ENCODE measurements around the gene ANK2. TPM values are rescaled to one million over a fixed set of nuclear protein-coding genes. Genes with fewer than 3 reads are reported as not detected.

Gene ANK2
- total RNA-seq, 2 experiments from 2014 or later: 1.7 to 3.2 TPM

GRCh38 chr4:113260688-113261087 is 211.2 kb downstream of the ANK2 start:
- Mint-ChIP-seq H3K9me3 (no peaks in the 10 kb centered on the region), H3K36me3 (ENCODE audit: low read depth) (no peaks in the 10 kb centered on the region), H3K27ac (no peak overlapping the region), H3K27me3 (peaks cover 2% of the 10 kb centered on the region), H3K4me1 (ENCODE audit: low read depth) (no peaks in the 10 kb centered on the region), H3K4me3 (no peak overlapping the region)
- ChIA-PET POLR2A (no interaction called here), CTCF (no interaction called here)
- ATAC-seq (no peak), DNase-seq (no peak)
- no peak for TF ChIP-seq CTCF (IDR thresholded peaks at IDR 0.05)
- intact Hi-C loops (cut with micrococcal nuclease): no loop called here

GRCh38 chr4:113263274-113263673 is 213.8 kb downstream of the ANK2 start:
- intact Hi-C loops (cut with micrococcal nuclease): no loop called here

GRCh38 chr4:113270520-113271319 is 221.3 kb downstream of the ANK2 start:
- ATAC-seq: no peak
- no peak for DNase-seq
- intact Hi-C loops (cut with micrococcal nuclease): no loop called here
- ChIA-PET POLR2A (no interaction called here), CTCF (no interaction called here)
- Mint-ChIP-seq H3K9me3 (no peaks in the 10 kb centered on the region), H3K36me3 (ENCODE audit: low read depth) (no peaks in the 10 kb centered on the region), H3K4me1 (ENCODE audit: low read depth) (no peaks in the 10 kb centered on the region), H3K27ac (no peak overlapping the region), H3K27me3 (peaks cover 6% of the 10 kb centered on the region), H3K4me3 (no peak overlapping the region)
- no peak for TF ChIP-seq CTCF (IDR thresholded peaks at IDR 0.05)

More at GRCh38 chr4:113263274-113263673, 213.8 kb downstream of the ANK2 start:
- ATAC-seq (no peak), DNase-seq (no peak)
- Mint-ChIP-seq H3K27ac (no peak overlapping the region), H3K4me3 (no peak overlapping the region), H3K36me3 (ENCODE audit: low read depth) (no peaks in the 10 kb centered on the region), H3K9me3 (no peaks in the 10 kb centered on the region), H3K27me3 (peaks cover 2% of the 10 kb centered on the region), H3K4me1 (ENCODE audit: low read depth) (no peaks in the 10 kb centered on the region)
- TF ChIP-seq CTCF (IDR thresholded peaks at IDR 0.05): no peak
- POLR2A ChIA-PET: no interaction called here
- CTCF ChIA-PET: no interaction called here

GRCh38 chr4:113272523-113272922 is 223.1 kb downstream of the ANK2 start:
- ATAC-seq (no peak), DNase-seq (no peak)
- no peak overlapping the region for H3K27ac Mint-ChIP-seq
- intact Hi-C loops (cut with micrococcal nuclease): no loop called here
- no peaks in the 10 kb centered on the region for H3K9me3 Mint-ChIP-seq
- no peak for TF ChIP-seq CTCF (IDR thresholded peaks at IDR 0.05)
- ChIA-PET CTCF (no interaction called here), POLR2A (no interaction called here)
- H3K27me3 Mint-ChIP-seq: peaks cover 12% of the 10 kb centered on the region
- H3K4me1 Mint-ChIP-seq (ENCODE audit: low read depth): no peaks in the 10 kb centered on the region
- H3K36me3 Mint-ChIP-seq (ENCODE audit: low read depth): no peaks in the 10 kb centered on the region
- no peak overlapping the region for H3K4me3 Mint-ChIP-seq

- H3K9me3 Mint-ChIP-seq: no peaks in the 10 kb centered on the region
- DNase-seq (no peak), ATAC-seq (no peak)
- TF ChIP-seq CTCF (IDR thresholded peaks at IDR 0.05): no peak
- intact Hi-C loops (cut with micrococcal nuclease): no loop called here
- H3K27me3 Mint-ChIP-seq: peaks cover 16% of the 10 kb centered on the region
- H3K36me3 Mint-ChIP-seq (ENCODE audit: low read depth): no peaks in the 10 kb centered on the region
- no peak overlapping the region for H3K4me3 Mint-ChIP-seq
- no peaks in the 10 kb centered on the region for H3K4me1 Mint-ChIP-seq (ENCODE audit: low read depth)
- CTCF ChIA-PET: interaction anchor here (1.5 kb wide), 1 partner anchor 15 kb away, joined by 4 read pairs; no protein-coding TSS in a partner anchor
- no peak overlapping the region for H3K27ac Mint-ChIP-seq
- POLR2A ChIA-PET: no interaction called here
Measured at GRCh38 chr4:113273721-113274220, 224.3 kb downstream of the ANK2 start.

Data from activated CD8-positive, alpha-beta T cell treated with anti-CD3 and anti-CD28 coated beads for 36 hours (primary cell).